ENCODE measurements around the gene STX4.

The STX4 gene

GRCh38 chr16:31022544-31023251 lies 10.7 kb upstream of the STX4 start:
- DNase-seq (ENCODE audit: low read depth), result no peak

GRCh38 chr16:31023252-31023602 lies 10.1 kb upstream of the STX4 start:
- no peak for DNase-seq (ENCODE audit: low read depth)

- DNase-seq (ENCODE audit: low read depth), result no peak
Measured at GRCh38 chr16:31023627-31024226, 9.6 kb upstream of the STX4 start.

- no peak for DNase-seq (ENCODE audit: low read depth)
Measured at GRCh38 chr16:31025339-31025738, 8.0 kb upstream of the STX4 start.

- no peak for DNase-seq (ENCODE audit: low read depth)
Measured at GRCh38 chr16:31029272-31029671, 4.1 kb upstream of the STX4 start.

DNA sequence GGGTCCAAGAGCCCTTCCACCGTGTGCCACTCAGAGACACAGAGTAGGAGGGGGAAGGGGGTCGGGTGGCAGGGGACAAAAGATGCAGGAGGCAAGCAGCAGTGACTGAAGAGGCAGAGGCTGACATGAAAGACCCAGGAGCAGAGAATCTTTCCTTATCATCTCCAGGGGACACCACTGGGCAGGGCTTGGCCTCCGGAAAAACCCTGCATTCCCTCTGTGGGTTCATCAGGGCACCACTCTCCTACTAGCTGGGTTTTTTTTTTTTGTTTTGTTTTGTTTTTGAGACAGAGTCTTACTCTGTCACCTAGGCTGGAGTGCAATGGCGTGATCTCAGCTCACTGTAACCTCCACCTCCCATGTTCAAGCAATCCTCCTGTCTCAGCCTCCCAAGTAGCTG lies 2.1 kb upstream of the STX4 start:
- DNase-seq (ENCODE audit: low read depth), result no peak

DNA sequence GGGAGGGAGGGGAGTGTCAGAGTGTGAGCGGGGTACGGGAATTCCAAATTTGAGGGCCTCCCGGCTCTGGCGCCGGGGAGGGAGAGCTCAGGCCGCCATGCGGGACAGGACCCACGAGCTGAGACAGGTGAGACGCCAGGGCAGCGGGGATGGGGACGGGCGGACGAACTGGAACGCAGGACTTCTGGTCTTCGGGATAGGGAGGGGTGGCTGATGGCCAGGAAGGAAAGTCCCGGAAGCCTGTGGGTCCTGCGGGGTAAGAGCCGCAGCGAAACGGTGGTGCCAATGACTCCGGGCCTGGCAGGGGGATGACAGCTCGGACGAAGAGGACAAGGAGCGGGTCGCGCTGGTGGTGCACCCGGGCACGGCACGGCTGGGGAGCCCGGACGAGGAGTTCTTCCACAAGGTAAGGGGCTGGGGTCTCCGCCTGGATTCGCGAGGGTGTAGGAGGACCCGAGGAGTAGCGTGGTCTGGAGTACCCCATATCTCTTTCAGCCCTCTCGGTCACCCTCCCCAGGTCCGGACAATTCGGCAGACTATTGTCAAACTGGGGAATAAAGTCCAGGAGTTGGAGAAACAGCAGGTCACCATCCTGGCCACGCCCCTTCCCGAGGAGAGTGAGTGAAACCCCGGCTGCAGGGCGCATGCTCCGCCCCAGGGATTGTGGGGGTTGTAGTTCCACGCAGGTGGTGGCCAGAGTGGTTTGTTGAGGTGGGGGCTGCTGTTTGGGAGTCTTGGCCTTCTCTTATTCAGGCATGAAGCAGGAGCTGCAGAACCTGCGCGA lies 543 bp downstream of the STX4 start:
- DNase-seq (ENCODE audit: low read depth), result peak; percentile 73

GRCh38 chr16:31036691-31037090 lies 3.3 kb downstream of the STX4 start:
- DNase-seq (ENCODE audit: low read depth), result no peak

GRCh38 chr16:31038993-31039392 lies 5.6 kb downstream of the STX4 start:
- DNase-seq (ENCODE audit: low read depth), result no peak

DNA sequence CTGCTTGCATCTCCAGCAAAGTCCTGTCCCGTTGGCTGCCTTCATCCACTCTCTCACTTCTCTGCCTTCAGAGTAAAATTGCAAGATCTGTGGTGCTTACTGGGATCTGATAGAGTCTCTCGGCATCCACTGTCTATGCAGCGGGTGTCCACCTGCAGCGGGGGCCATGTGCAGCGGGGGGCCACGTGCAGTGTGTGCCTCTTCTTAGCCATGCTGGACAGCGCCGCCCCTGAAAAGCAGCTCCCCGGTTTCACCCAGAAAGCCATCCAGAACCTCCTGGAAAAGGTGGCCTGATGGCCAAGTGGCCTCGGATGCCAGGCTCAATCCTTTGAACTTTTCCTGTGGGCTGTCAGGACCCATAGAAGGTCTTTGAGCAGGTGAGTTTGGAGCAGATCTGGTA lies 9.5 kb downstream of the STX4 start:
- no peak for DNase-seq (ENCODE audit: low read depth)

- DNase-seq (ENCODE audit: low read depth), result no peak
Measured at GRCh38 chr16:31043352-31043751, 10.0 kb downstream of the STX4 start.

GRCh38 chr16:31043898-31044481 lies 10.6 kb downstream of the STX4 start:
- DNase-seq (ENCODE audit: low read depth), result no peak

- DNase-seq (ENCODE audit: low read depth), result no peak
Measured at GRCh38 chr16:31050280-31051030, 17.1 kb downstream of the STX4 start.

DNA sequence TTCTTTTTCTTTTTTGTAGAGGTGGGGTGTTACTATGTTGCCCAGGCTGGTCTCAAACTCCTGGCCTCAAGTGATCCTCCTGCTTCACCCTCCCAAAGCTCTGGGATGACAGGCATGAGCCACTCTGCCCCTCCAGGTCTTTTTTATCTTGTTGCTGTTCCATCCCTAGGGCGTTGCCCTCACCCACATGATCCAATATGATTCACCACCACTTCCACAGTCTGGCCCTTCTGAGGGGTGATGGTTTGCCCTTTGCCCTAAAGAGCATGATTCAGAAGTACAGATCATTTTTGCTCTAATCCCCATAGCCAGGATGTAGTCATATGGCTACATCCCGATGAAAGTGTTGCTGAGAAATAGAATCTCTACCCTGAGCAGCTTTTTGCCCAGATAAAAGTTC lies 18.8 kb downstream of the STX4 start:
- no peak for DNase-seq (ENCODE audit: low read depth)

DNA sequence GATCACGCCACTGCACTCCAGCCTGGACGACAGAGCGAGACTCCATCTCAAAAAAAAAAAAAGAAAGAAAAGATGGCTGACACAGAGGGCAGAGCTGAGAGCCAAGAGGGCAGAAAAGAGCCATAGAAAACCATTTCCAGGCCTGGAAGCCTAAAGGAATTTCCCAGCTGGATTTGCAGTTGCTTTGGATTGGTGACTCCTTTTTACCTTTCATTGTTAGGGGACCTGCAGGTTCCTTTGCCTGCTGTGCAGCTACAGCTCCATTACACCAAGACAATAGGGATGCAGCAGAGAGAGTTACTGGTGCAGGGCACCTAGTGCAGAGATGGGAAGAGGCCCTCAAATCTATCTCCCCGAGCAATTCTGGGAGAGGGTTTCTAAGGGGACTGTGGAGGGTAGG lies 22.3 kb downstream of the STX4 start:
- no peak for DNase-seq (ENCODE audit: low read depth)

DNA sequence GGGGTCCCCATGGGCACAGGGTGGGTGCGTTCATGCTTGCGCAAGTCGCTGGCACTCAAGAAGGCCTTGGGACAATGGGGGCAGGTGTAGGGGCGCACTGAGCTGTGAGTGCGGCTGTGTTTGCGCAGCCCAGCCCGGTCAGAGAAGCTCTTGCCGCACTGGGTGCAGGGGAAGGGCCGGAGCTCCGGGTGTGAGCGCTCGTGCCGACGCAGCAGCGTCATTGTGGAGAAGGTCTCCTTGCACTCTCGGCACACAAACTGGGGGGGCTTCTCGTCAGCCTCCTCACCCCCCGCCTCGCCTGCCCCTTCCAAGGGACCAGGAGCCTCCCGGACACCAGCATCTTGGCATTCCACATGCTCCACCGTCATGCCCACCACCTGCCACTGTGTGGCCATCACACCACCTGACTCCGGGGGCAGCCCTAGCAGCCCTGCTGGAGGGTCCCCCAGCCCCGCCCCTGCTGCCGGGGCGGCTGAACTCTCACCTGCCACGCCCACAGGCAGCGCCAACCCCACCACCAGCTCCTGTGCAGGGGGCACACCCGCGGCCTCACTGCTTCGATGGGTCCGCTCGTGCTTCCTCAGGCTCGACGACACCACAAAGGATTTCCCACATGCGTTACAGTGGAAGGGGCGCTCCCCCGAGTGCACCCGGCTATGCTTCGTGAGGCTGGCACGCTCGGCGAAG lies 27.9 kb downstream of the STX4 start:
- DNase-seq (ENCODE audit: low read depth), result no peak

- DNase-seq (ENCODE audit: low read depth), result no peak
Measured at GRCh38 chr16:31061813-31062440, 28.6 kb downstream of the STX4 start.

- no peak for DNase-seq (ENCODE audit: low read depth)
Measured at GRCh38 chr16:31063495-31063842, 30.1 kb downstream of the STX4 start.

DNA sequence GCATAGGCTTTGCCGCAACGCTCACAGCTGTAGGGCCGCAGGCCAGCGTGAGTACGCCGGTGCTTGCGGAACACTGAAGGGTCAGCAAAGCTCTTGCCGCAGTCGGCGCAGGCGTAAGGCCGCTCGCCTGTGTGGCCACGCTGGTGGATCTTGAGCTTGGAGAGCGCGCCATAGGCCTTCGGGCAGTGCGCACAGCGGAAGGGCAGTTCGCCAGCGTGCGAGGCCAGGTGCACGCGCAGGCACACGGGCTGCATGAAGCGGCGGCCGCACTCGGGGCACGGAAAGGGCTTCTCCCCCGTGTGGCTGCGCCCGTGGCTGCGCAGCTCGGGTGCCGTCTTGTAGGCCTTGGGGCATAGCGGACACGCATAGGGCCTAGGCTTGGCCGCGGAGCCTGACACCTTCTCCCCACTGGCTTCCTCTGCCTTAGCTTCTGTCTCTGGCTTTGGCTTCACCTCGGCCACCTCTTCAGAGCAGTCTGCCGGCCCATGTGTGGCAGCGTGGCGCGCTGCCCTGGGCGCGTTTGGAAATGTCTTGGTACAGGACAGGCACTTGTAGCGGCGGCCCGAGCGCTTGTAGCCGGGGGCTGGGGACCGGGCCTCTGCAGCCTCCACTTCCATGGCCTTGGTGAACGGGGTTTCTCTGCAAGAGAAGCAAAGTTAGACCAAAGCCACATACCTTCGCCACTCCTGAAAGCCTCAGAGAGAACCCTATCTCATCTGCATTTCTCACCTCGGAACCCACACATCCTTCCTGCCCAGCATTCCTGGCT lies 30.7 kb downstream of the STX4 start:
- no peak for DNase-seq (ENCODE audit: low read depth)

GRCh38 chr16:31064882-31065461 lies 31.6 kb downstream of the STX4 start:
- no peak for DNase-seq (ENCODE audit: low read depth)
